ENCODE results near the gene CTAGE9.

- TF ChIP-seq POLR2A (IDR thresholded peaks at IDR 0.05) = no peak
- TF ChIP-seq CTCF (IDR thresholded peaks at IDR 0.05) = no peak
Observed at GRCh38 chr6:131727868-131728267, 17.1 kb upstream of the CTAGE9 start.

Data from testis (tissue), 2 donors.